Ovary (tissue), 9 donors: ENCODE results near the gene GNB1L. TPM values are rescaled to one million over a fixed set of nuclear protein-coding genes. Genes with fewer than 3 reads are reported as not detected.
A peak's percentile ranks its signal among the peaks of the same experiment; 100 is the strongest.

Experiments
- DNase-seq, 5 donors: peaks; one replicate each; pipeline ENCODE4 v3.0.0-alpha.2; 2019 to 2020
- H3K27ac ChIP-seq, 2 donors: fragments of 200-600 bp; one replicate each; pipeline versions ENCODE4 v1.5.1 to v1.8.0; 2019 to 2022
- H3K27me3 ChIP-seq: fragments of 200-600 bp; one replicate; pipeline ENCODE4 v1.8.0; 2022
- H3K36me3 ChIP-seq: fragments of 200-600 bp; sonication (generic); one replicate; pipeline ENCODE4 v1.5.1; 2019
- H3K4me1 ChIP-seq: one replicate; pipeline ENCODE4 v1.8.1; 2013; ENCODE audit warnings: mild to moderate bottlenecking, moderate library complexity; ENCODE audit not compliant: insufficient read depth
- H3K4me3 ChIP-seq: fragments of 200-600 bp; sonication (generic); one replicate; pipeline ENCODE4 v1.5.1; 2017
- H3K9me3 ChIP-seq, 2 donors: fragments of 200-600 bp in 1 of 2; sonication (generic) in 1 of 2; one replicate each; pipeline versions ENCODE4 v1.5.1 to v1.8.1; 2013 to 2019; ENCODE audit warnings: mild to moderate bottlenecking in 1 of 2, moderate library complexity in 1 of 2
- CTCF ChIP-seq, 3 donors: fragments of 450-650 bp in 2 of 3; fragments of 200-600 bp in 1 of 3; IDR thresholded peaks; one replicate each; pipeline versions ENCODE4 v1.5.1 to v1.8.0; 2016 to 2022; ENCODE audit warnings: antibody characterized with exemption in 3 of 3, mild to moderate bottlenecking in 1 of 3
- EP300 ChIP-seq: sonication (generic); formaldehyde crosslinking; IDR thresholded peaks from one replicate; pipeline ENCODE4 v1.6.1; 2017; ENCODE audit warnings: antibody characterized with exemption
- POLR2A ChIP-seq: fragments of 450-650 bp; IDR thresholded peaks from one replicate; pipeline ENCODE4 v1.6.1; 2017; ENCODE audit warnings: antibody characterized with exemption, mild to moderate bottlenecking, moderate library complexity
- WGBS, 3 donors: extraction: QIAGEN DNeasy Blood & Tissue Kit in 1 of 3; methylation state at CpG; one replicate each; pipeline versions ENCODE4 v1.1.5 to v1.1.7; 2013 to 2017; 5-methylcytosine and 5-hydroxymethylcytosine counted together
- intact Hi-C, 4 donors: fragments of 100-400 bp; cut with DNase I; formaldehyde crosslinking; loops; one replicate each; pipeline versions ENCODE4 v1.11.0 to v1.15.1; 2022 to 2023
- polyA plus RNA-seq, 2 donors: library from polyadenylated mRNA; stranded (reverse); fragments of 200-250 nt in 1 of 2; fragments of 350-450 nt in 1 of 2; fragmentation: Illumina TruSeq in 1 of 2; extraction: RNeasy Lipid Tissue Mini Kit (QIAGEN cat#74804) in 1 of 2; gene quantifications; one replicate each; pipeline ENCODE4 v1.2.3, GENCODE V29; 2013 to 2014
- total RNA-seq, 7 donors: library from RNA; depleted of rRNA in 2 of 7; stranded (reverse); fragments of >200 nt in 2 of 7; fragmentation: NEBNext Ultra II Directional in 3 of 7; extraction: Animal tissue kit (Norgen Biotek cat#: 25700) in 3 of 7; gene quantifications; one replicate each; pipeline versions ENCODE4 v1.1.0 to v1.2.4, GENCODE V29; 2016 to 2023
- donor health status: DM: no; HTN: no; CAD: no; lungs with moderate emphysema.
- donor health status: DM: no; HTN: no; CAD: no.
- donor health status: Bipolar disorder and iron deficiency.
- donor health status: DM: yes; HTN: yes; CAD: no.
- donor health status: DM: no; HTN: no; CAD: no.
- donor health status: DM: yes; HTN: yes; CAD: no.

The GNB1L gene
- total and polyA plus RNA-seq, 9 donors: 3.1 to 14.9 (median 5.8) TPM; not detected in 1

GRCh38 chr22:19826619-19826950 lies 28.1 kb downstream of the GNB1L start:
- Histone ChIP-seq H3K27ac (no peak overlapping the region), H3K9me3 (no peaks in the 10 kb centered on the region), H3K4me1 (no peaks in the 10 kb centered on the region), H3K27me3 (no peaks in the 10 kb centered on the region), H3K4me3 (no peak overlapping the region), H3K36me3 (no peaks in the 10 kb centered on the region)
- no peak for DNase-seq
- TF ChIP-seq POLR2A (no peak), CTCF (IDR thresholded peaks at IDR 0.05) (no peak), EP300 (no peak)
- intact Hi-C loops: no loop called here
- whole genome bisulfite sequencing, 3 donors: 45 to 100% (median 53%) methylated on average over 2 of the region's 2 CpGs

GRCh38 chr22:19825904-19826618 lies 28.6 kb downstream of the GNB1L start:
- Histone ChIP-seq H3K27ac (no peak overlapping the region), H3K27me3 (no peaks in the 10 kb centered on the region), H3K4me3 (no peak overlapping the region), H3K4me1 (no peaks in the 10 kb centered on the region), H3K9me3 (no peaks in the 10 kb centered on the region), H3K36me3 (no peaks in the 10 kb centered on the region)
- intact Hi-C loops: no loop called here
- TF ChIP-seq EP300 (no peak), POLR2A (no peak), CTCF (IDR thresholded peaks at IDR 0.05) (no peak)
- DNase-seq: peak in 1 of 5 donors; percentile 4
- WGBS, 3 donors: 93 to 94% (median 93%) methylated on average over 7 of the region's 7 CpGs

- H3K27ac ChIP-seq: no peak overlapping the region
- TF ChIP-seq CTCF (IDR thresholded peaks at IDR 0.05): no peak
- no peak for TF ChIP-seq POLR2A
- no peak for TF ChIP-seq EP300
- no peaks in the 10 kb centered on the region for H3K27me3 ChIP-seq
- H3K36me3 ChIP-seq: no peaks in the 10 kb centered on the region
- 89 to 93% (median 93%) methylated on average over 8 of the region's 8 CpGs for WGBS, 3 donors
- no peaks in the 10 kb centered on the region for H3K9me3 ChIP-seq
- peak in 2 of 5 donors; percentile 4 to 5 for DNase-seq
- intact Hi-C loops: no loop called here
- H3K4me3 ChIP-seq: no peak overlapping the region
- H3K4me1 ChIP-seq: no peaks in the 10 kb centered on the region
Measured at GRCh38 chr22:19824926-19825339, 29.7 kb downstream of the GNB1L start.

- Histone ChIP-seq H3K9me3 (no peaks in the 10 kb centered on the region), H3K27ac (no peak overlapping the region), H3K4me1 (no peaks in the 10 kb centered on the region), H3K4me3 (no peak overlapping the region), H3K36me3 (no peaks in the 10 kb centered on the region), H3K27me3 (no peaks in the 10 kb centered on the region)
- TF ChIP-seq EP300 (no peak), POLR2A (no peak), CTCF (IDR thresholded peaks at IDR 0.05) (no peak)
- intact Hi-C loops: no loop called here
- WGBS, 3 donors: 91 to 96% (median 94%) methylated on average over 13 to 16 of the region's 16 CpGs
- peak in 2 of 5 donors; percentile 2 to 4 for DNase-seq
Measured at GRCh38 chr22:19824212-19824925, 30.3 kb downstream of the GNB1L start.
